ENCODE results near the gene RRP1. TPM values are rescaled to one million over a fixed set of nuclear protein-coding genes. Genes with fewer than 3 reads are reported as not detected.

The RRP1 gene
- total RNA-seq, 4 donors from 2014 or later: 22.0 to 66.8 (median 25.4) TPM

DNA sequence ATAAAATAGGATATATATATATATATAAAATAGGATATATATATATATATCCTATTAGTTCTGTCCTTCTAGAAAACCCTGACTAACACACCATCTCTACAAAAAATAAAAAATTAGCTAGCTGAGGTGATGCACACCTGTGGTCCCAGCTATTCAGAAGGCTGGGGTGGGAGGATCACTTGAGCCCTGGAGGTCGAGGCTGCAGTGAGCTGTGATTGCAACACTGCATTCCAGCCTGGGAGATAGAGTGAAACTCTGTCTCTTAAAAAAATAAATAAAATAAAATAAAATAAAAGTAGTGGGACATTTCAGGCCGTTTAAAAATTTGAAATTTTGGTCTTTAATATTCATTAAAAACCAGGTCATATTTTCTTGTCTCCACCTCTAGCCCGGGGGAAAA lies 4.2 kb upstream of the RRP1 start:
- TF ChIP-seq, protein P1, sequence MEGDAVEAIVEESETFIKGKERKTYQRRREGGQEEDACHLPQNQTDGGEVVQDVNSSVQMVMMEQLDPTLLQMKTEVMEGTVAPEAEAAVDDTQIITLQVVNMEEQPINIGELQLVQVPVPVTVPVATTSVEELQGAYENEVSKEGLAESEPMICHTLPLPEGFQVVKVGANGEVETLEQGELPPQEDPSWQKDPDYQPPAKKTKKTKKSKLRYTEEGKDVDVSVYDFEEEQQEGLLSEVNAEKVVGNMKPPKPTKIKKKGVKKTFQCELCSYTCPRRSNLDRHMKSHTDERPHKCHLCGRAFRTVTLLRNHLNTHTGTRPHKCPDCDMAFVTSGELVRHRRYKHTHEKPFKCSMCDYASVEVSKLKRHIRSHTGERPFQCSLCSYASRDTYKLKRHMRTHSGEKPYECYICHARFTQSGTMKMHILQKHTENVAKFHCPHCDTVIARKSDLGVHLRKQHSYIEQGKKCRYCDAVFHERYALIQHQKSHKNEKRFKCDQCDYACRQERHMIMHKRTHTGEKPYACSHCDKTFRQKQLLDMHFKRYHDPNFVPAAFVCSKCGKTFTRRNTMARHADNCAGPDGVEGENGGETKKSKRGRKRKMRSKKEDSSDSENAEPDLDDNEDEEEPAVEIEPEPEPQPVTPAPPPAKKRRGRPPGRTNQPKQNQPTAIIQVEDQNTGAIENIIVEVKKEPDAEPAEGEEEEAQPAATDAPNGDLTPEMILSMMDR (IDR thresholded peaks at IDR 0.05): no peak
- DNase-seq (ENCODE audit: low spot score) (no peak), ATAC-seq (ENCODE audit: low FRiP score) (no peak)

DNA sequence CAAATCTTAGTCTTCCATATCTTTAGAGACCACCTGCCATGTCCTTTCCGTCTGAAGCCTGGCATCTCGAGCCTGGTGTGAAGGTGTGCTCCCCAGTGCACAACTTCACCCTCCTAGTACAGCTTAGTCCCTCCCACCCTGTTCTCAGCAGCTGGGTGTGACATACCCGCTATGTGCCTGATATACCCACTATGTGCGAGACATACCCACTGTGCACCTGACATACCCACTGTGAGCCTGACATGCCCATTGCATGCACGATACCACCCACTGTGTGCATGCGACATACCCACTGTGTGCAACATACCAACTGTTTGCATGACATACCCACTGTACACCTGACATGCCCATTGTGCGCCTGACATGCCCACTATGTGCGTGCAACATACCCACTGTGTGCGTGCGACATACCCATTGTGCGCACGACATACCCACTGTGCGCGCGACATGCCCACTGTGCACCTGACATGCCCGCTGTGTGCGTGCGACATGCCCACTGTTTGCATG lies 3.0 kb upstream of the RRP1 start:
- TF ChIP-seq, protein P1 (IDR thresholded peaks at IDR 0.05): no peak
- ATAC-seq (ENCODE audit: low FRiP score): no peak
- no peak for DNase-seq (ENCODE audit: low spot score)

- TF ChIP-seq, protein P1 (IDR thresholded peaks at IDR 0.05): no peak
These were observed 2.5 kb upstream of the RRP1 start for GRCh38 chr21:43786807-43787440.

DNA sequence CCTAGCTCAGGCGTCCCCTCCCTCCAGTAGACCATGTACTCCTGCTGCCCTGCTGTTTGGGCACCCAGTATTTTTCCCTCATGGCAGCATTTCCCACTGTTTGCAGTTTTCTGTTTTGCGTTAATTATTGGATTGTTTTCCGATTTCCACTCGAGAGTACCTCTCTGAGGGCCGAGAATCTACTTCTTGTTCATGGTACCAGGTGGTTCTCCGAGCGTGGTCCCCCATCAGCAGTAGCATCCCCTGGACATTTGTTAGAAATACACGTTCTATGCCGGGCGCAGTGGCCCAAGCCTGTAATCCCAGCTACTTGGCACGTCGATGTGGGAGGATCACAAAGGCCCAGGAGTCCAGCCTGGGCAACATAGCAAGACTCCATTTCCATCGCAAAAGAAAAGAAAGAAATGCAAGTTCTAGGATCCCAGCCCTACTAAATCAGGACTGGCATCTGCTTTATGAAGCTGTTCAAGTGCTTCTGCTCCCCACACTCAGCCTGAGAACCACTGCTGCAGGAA lies 690 bp downstream of the RRP1 start:
- DNase-seq (ENCODE audit: low spot score) (no peak), ATAC-seq (ENCODE audit: low FRiP score) (no peak)
- TF ChIP-seq, protein P1 (IDR thresholded peaks at IDR 0.05): no peak

More at GRCh38 chr21:43786807-43787440, 2.5 kb upstream of the RRP1 start:
- ATAC-seq (ENCODE audit: low FRiP score) (no peak), DNase-seq (ENCODE audit: low spot score) (no peak)

DNA sequence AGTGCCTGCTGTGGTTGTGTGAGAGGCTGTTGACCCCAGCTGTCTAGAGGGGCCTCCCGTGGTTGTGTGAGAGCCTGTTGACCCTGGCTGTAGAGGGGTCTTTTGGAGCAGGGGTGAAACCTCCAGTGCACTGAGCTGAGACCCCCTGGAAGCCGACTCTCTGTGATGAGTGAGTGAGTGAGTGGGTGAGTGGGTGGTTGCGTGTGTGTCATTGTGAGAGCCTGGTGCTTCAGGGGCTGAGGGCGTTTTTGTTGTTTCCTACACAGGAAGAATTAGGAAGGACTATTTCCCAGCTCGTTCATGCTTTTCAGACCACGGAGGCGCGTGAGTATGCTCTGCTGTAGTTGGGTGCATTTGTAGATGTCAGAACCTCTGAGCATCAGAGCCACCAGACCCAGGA lies 3.0 kb downstream of the RRP1 start:
- DNase-seq (ENCODE audit: low spot score) (no peak), ATAC-seq (ENCODE audit: low FRiP score) (no peak)
- TF ChIP-seq, protein P1 (IDR thresholded peaks at IDR 0.05): no peak

- ATAC-seq (ENCODE audit: low FRiP score) (no peak), DNase-seq (ENCODE audit: low spot score) (no peak)
- TF ChIP-seq, protein P1 (IDR thresholded peaks at IDR 0.05): no peak
These were observed 3.9 kb downstream of the RRP1 start for GRCh38 chr21:43793243-43793642.

GRCh38 chr21:43794311-43794710 lies 4.9 kb downstream of the RRP1 start:
- ATAC-seq (ENCODE audit: low FRiP score): no peak
- TF ChIP-seq, protein P1 (IDR thresholded peaks at IDR 0.05): no peak
- no peak for DNase-seq (ENCODE audit: low spot score)
